Mucosa of descending colon (tissue), 3 donors: ENCODE results near the gene GSK3B. TPM values are rescaled to one million over a fixed set of nuclear protein-coding genes. Genes with fewer than 3 reads are reported as not detected.
A peak's percentile ranks its signal among the peaks of the same experiment; 100 is the strongest.

Source experiments
- ATAC-seq: fragments of 200-7000 bp; cut with Tn5 transposase; one replicate; pipeline ENCODE4 v1.9.1; 2020; ENCODE audit warnings: mild to moderate bottlenecking, moderate library complexity
- DNase-seq, 3 donors: peaks; one replicate each; pipeline ENCODE4 v3.0.0-alpha.2; 2020
- H3K36me3 ChIP-seq: fragments of 200-600 bp; one replicate; pipeline ENCODE4 v1.8.0; 2021; ENCODE audit warnings: low read depth, mild to moderate bottlenecking
- H3K4me1 ChIP-seq: fragments of 200-600 bp; one replicate; pipeline ENCODE4 v1.8.0; 2021; ENCODE audit warnings: low read depth, mild to moderate bottlenecking
- H3K4me3 ChIP-seq: fragments of 200-600 bp; one replicate; pipeline ENCODE4 v1.8.0; 2021; ENCODE audit warnings: mild to moderate bottlenecking
- H3K9me3 ChIP-seq: fragments of 200-600 bp; one replicate; pipeline ENCODE4 v1.8.0; 2021; ENCODE audit warnings: mild to moderate bottlenecking
- CTCF ChIP-seq: fragments of 200-600 bp; IDR thresholded peaks from one replicate; pipeline ENCODE4 v1.8.0; 2022; ENCODE audit warnings: antibody characterized with exemption, mild to moderate bottlenecking
- intact Hi-C, 2 donors: fragments of 100-400 bp; cut with DNase I in 1 of 2; cut with micrococcal nuclease in 1 of 2; formaldehyde crosslinking; loops; one replicate each; pipeline versions ENCODE4 v1.11.0 to v1.11.1; 2022; cut with DNase I, micrococcal nuclease
- total RNA-seq, 3 donors: library from RNA; stranded (reverse); fragmentation: NEBNext Ultra II Directional in 2 of 3; extraction: Animal tissue kit (Norgen Biotek cat#: 25700) in 2 of 3; gene quantifications; one replicate each; pipeline versions ENCODE4 v1.2.1 to v1.2.4, GENCODE V29; 2021 to 2023
- donor health status: DM: no; HTN: no; CAD: no; lungs with moderate emphysema.
- donor health status: DM: no; HTN: no; CAD: no.
- donor health status: DM: no; HTN: yes; CAD: no.

Gene GSK3B
- total RNA-seq, 3 donors from 2014 or later = 40.1 to 41.9 (median 41.0) TPM

DNA sequence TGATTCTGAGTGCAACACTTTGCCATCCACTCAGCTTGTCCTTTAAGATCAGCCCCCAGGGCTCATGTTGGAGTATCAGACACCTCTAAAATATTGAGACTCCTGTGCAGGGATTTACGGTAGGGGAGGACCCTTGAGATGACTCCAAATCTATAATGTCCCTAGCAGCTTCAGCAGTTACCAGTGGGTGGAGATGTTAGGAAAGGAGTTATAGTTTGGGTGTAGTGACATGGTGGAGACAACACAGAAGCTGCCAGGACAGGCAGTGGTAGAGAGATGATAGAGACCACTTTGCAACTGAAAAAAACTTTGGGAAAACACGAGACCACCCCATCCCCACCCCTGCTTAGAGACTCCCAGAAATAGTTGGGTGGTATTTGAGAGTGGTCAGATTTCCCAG is 43.3 kb upstream of the GSK3B start:
- H3K4me3 ChIP-seq = no peak overlapping the region
- ATAC-seq (peak; percentile 21), DNase-seq (no peak)
- intact Hi-C loops = no loop called here
- TF ChIP-seq CTCF = no peak
- no peaks in the 10 kb centered on the region for H3K36me3 ChIP-seq
- no peaks in the 10 kb centered on the region for H3K4me1 ChIP-seq
- no peaks in the 10 kb centered on the region for H3K9me3 ChIP-seq

DNA sequence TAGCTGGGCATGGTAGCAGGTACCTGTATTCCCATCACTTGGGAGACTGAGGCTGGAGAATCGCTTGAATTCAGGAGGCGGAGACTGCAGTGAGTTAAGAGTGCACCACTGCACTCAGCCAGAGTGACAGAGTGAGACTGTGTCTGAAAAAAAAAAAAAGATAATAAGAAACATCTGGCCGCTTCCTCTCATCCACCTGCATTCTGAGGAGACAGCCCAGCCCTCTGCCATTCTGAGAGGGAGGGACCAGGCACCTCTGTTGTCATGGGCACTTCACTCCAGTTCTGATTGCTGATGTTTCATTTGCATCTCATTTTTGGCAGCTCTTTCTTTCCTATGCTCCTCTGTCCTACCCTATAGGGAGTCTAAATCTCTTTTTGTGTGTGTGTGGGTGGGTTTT is 36.4 kb upstream of the GSK3B start:
- TF ChIP-seq CTCF = no peak
- intact Hi-C loops = no loop called here
- ATAC-seq (no peak), DNase-seq (no peak)
- no peak overlapping the region for H3K4me3 ChIP-seq
- no peaks in the 10 kb centered on the region for H3K36me3 ChIP-seq
- no peaks in the 10 kb centered on the region for H3K4me1 ChIP-seq
- no peaks in the 10 kb centered on the region for H3K9me3 ChIP-seq

GRCh38 chr3:120129718-120130513 is 35.7 kb upstream of the GSK3B start:
- Histone ChIP-seq H3K4me1 (no peaks in the 10 kb centered on the region), H3K4me3 (no peak overlapping the region), H3K36me3 (no peaks in the 10 kb centered on the region), H3K9me3 (no peaks in the 10 kb centered on the region)
- intact Hi-C loops = no loop called here
- ATAC-seq (no peak), DNase-seq (no peak)
- no peak for TF ChIP-seq CTCF

DNA sequence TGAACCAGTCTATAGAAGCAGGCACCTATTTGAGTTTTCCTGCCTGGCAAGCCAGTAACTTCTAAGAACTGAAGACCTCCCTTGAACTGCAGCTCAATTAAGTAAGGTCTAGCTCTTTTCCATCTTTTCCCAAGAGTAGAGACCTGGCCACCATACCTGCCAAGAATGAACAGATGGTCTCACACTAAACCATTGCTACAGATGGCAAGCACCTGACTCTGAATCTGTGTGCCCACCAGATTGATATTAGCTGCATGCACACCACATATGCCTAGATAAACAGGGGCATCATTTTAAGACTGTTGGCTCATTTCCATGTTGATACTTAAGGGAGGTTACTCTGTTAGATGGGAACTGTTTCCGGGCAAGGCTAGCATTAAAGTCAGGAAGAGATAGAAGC is 34.8 kb upstream of the GSK3B start:
- no peaks in the 10 kb centered on the region for H3K4me1 ChIP-seq
- no peaks in the 10 kb centered on the region for H3K36me3 ChIP-seq
- TF ChIP-seq CTCF = no peak
- intact Hi-C loops = no loop called here
- ATAC-seq (no peak), DNase-seq (no peak)
- H3K4me3 ChIP-seq = no peak overlapping the region
- H3K9me3 ChIP-seq = no peaks in the 10 kb centered on the region

GRCh38 chr3:120125992-120126391 is 31.7 kb upstream of the GSK3B start:
- intact Hi-C loops = no loop called here
- no peak for TF ChIP-seq CTCF
- Histone ChIP-seq H3K9me3 (no peaks in the 10 kb centered on the region), H3K4me3 (no peak overlapping the region), H3K4me1 (no peaks in the 10 kb centered on the region), H3K36me3 (no peaks in the 10 kb centered on the region)
- no peak for DNase-seq
- no peak for ATAC-seq
